ENCODE measurements around the gene TNFSF8.

TNFSF8 gene

DNA sequence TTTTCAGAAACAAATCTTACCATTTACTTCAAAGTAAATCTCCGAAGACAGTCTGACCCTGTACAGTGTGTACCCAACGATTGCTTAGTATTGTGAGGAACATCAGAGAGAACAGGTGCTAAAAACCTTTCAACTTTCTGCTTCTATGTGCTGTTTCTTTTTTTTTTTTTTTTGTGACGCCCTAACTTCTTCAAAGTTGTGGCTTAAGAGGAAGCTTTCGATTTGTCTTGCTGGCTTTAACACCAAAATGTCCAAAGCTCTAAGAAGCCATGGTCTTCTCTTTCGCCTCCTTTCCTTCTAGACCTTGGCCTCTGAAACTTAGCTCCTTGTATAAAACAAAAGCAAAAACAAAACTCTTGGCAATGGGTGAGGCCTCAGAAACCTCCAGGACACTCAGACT lies 1.2 kb downstream of the TNFSF8 start:
- TF ChIP-seq, protein P1, sequence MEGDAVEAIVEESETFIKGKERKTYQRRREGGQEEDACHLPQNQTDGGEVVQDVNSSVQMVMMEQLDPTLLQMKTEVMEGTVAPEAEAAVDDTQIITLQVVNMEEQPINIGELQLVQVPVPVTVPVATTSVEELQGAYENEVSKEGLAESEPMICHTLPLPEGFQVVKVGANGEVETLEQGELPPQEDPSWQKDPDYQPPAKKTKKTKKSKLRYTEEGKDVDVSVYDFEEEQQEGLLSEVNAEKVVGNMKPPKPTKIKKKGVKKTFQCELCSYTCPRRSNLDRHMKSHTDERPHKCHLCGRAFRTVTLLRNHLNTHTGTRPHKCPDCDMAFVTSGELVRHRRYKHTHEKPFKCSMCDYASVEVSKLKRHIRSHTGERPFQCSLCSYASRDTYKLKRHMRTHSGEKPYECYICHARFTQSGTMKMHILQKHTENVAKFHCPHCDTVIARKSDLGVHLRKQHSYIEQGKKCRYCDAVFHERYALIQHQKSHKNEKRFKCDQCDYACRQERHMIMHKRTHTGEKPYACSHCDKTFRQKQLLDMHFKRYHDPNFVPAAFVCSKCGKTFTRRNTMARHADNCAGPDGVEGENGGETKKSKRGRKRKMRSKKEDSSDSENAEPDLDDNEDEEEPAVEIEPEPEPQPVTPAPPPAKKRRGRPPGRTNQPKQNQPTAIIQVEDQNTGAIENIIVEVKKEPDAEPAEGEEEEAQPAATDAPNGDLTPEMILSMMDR (IDR thresholded peaks at IDR 0.05; ENCODE audit: borderline replicate concordance, control extremely low read depth, extremely low read depth, insufficient read depth, missing control alignments) = no peak
- peak; percentile 30 for DNase-seq (ENCODE audit: low spot score)
- in situ Hi-C loops (cut with MboI; ENCODE audit: low sequenced_read_pairs, unreplicated experiment) = no loop called here

DNA sequence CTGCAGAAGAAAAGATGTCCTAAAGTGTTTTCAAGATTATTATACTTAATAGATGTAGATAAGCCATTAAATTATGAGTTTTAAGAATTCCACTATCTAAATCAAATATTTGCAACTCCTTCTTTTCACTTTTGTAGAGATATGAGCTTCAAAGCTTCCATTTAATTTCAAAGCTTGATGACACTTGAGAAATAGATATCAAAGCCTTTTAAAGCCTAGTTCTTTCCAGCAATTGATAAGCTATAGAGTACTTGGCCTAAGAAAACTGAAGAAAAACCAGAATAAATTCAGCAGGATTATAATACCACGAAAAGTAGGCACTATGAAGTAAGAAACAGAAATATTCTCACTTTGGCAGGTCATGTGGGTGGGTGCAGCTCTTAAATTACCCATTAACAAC lies 1.7 kb downstream of the TNFSF8 start:
- DNase-seq (ENCODE audit: low spot score) = no peak
- TF ChIP-seq, protein P1 (IDR thresholded peaks at IDR 0.05; ENCODE audit: borderline replicate concordance, control extremely low read depth, extremely low read depth, insufficient read depth, missing control alignments) = no peak
- in situ Hi-C loops (cut with MboI; ENCODE audit: low sequenced_read_pairs, unreplicated experiment) = no loop called here

GRCh38 chr9:114928136-114928535 lies 2.3 kb downstream of the TNFSF8 start:
- DNase-seq (ENCODE audit: low spot score) = no peak
- TF ChIP-seq, protein P1 (IDR thresholded peaks at IDR 0.05; ENCODE audit: borderline replicate concordance, control extremely low read depth, extremely low read depth, insufficient read depth, missing control alignments) = no peak
- in situ Hi-C loops (cut with MboI; ENCODE audit: low sequenced_read_pairs, unreplicated experiment) = no loop called here

DNA sequence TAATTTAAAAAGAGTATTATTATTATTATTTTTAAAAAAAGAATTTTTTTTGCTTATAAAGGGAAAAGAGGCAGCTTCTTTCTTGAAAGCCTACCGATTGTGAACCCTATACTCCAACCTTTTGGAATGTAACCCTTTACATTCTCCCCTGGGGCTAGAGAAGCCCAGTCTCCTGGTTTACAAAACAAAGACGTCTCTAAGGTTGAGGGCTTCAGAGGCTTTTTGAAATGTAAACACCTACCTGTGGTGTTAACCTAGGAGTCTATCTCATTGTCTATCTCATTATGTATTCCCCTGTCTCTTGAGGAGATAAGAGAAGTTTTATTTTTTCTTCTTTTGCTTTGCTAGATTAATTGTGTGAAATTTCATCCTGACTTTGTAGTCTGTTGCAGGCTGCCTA lies 4.7 kb downstream of the TNFSF8 start:
- no peak for DNase-seq (ENCODE audit: low spot score)
- in situ Hi-C loops (cut with MboI; ENCODE audit: low sequenced_read_pairs, unreplicated experiment) = no loop called here
- TF ChIP-seq, protein P1 (IDR thresholded peaks at IDR 0.05; ENCODE audit: borderline replicate concordance, control extremely low read depth, extremely low read depth, insufficient read depth, missing control alignments) = no peak

DNA sequence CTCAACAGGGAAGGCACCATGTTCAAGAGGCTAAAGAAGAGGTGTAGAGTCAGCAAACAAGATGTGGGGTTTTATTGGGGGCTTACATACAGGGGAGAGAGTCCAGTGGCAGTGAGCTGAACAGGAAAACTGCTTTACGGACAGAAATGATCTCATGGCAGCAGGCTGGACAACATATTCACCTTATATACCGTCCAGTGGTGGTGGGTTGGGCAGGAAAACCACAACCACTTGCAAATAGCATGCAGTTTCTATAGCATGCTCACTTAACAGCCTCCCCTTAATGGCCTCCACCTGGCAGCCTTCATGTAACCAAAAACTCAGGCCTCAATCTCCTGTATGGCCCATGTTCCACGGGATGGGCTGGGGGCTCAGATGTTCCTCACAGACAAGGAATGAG lies 5.4 kb downstream of the TNFSF8 start:
- in situ Hi-C loops (cut with MboI; ENCODE audit: low sequenced_read_pairs, unreplicated experiment) = no loop called here
- TF ChIP-seq, protein P1 (IDR thresholded peaks at IDR 0.05; ENCODE audit: borderline replicate concordance, control extremely low read depth, extremely low read depth, insufficient read depth, missing control alignments) = no peak
- no peak for DNase-seq (ENCODE audit: low spot score)

DNA sequence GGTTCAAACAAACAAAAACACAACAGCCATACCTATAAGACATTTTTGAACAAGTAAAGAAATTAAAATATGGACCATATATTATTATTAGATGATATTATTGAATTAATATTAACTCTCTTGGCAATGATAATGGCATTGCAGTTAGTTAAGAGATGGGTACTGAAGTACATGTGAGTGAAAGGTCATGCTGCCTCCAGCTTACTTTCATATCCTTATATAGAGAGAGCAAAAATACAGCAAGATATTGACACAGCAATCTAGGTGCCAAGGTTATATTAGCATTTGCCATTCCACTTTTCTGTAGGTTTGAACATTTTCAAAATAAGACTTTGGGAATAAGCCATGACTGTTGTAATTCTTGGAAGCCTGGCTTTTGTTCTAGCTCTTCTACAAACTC lies 6.1 kb downstream of the TNFSF8 start:
- TF ChIP-seq, protein P1 (IDR thresholded peaks at IDR 0.05; ENCODE audit: borderline replicate concordance, control extremely low read depth, extremely low read depth, insufficient read depth, missing control alignments) = no peak
- DNase-seq (ENCODE audit: low spot score) = no peak
- in situ Hi-C loops (cut with MboI; ENCODE audit: low sequenced_read_pairs, unreplicated experiment) = no loop called here

DNA sequence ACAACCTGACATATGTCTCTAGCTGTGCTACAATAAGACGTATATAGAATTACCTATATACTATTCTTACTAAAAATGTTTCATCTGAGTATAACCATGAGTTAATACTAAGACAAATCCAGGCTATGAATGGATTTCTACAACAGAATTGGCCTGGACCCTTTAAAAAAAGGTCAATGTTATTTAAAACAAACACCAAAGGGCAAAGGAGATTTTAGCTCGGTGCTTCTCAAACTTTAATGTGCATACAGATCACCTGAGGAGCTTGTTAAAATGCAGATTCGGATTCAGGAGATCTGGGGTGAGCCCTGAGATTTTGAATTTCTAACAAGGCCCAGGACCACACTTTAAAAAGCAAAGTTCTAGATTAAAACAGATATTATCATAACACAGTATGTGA lies 6.5 kb downstream of the TNFSF8 start:
- no peak for DNase-seq (ENCODE audit: low spot score)
- in situ Hi-C loops (cut with MboI; ENCODE audit: low sequenced_read_pairs, unreplicated experiment) = no loop called here
- TF ChIP-seq, protein P1 (IDR thresholded peaks at IDR 0.05; ENCODE audit: borderline replicate concordance, control extremely low read depth, extremely low read depth, insufficient read depth, missing control alignments) = no peak
